Activated CD8-positive, alpha-beta memory T cell treated with anti-CD3 and anti-CD28 coated beads, Interleukin-2, amount 50 U/mL, for 1 hour (primary cell): Measurements from ENCODE around the gene TBC1D10A.

ENCODE experiments used
- DNase-seq: peaks from one replicate; pipeline ENCODE4 v3.0.0-alpha.2; 2020; ENCODE audit errors: extremely low read depth

Gene TBC1D10A

GRCh38 chr22:30285846-30286200, 40.9 kb downstream of the TBC1D10A start:
- no peak for DNase-seq

GRCh38 chr22:30285176-30285845, 41.4 kb downstream of the TBC1D10A start:
- no peak for DNase-seq

GRCh38 chr22:30284666-30285065, 42.1 kb downstream of the TBC1D10A start:
- DNase-seq: no peak

GRCh38 chr22:30284172-30284571, 42.6 kb downstream of the TBC1D10A start:
- DNase-seq: no peak

- no peak for DNase-seq
Measured at GRCh38 chr22:30283342-30283741, 43.4 kb downstream of the TBC1D10A start.

- no peak for DNase-seq
Measured at GRCh38 chr22:30282616-30283046, 44.1 kb downstream of the TBC1D10A start.

GRCh38 chr22:30280505-30280904, 46.2 kb downstream of the TBC1D10A start:
- no peak for DNase-seq

GRCh38 chr22:30279932-30280331, 46.8 kb downstream of the TBC1D10A start:
- DNase-seq: no peak

GRCh38 chr22:30279046-30279788, 47.5 kb downstream of the TBC1D10A start:
- no peak for DNase-seq

GRCh38 chr22:30277547-30278344, 49.0 kb downstream of the TBC1D10A start:
- DNase-seq: no peak

GRCh38 chr22:30276039-30276438, 50.7 kb downstream of the TBC1D10A start:
- DNase-seq: no peak

GRCh38 chr22:30275625-30276024, 51.1 kb downstream of the TBC1D10A start:
- DNase-seq: no peak

GRCh38 chr22:30274437-30274812, 52.3 kb downstream of the TBC1D10A start:
- DNase-seq: no peak

- no peak for DNase-seq
Measured at GRCh38 chr22:30273711-30274436, 52.9 kb downstream of the TBC1D10A start.

- DNase-seq: no peak
Measured at GRCh38 chr22:30272781-30273601, 53.8 kb downstream of the TBC1D10A start.

GRCh38 chr22:30270832-30271231, 55.9 kb downstream of the TBC1D10A start:
- no peak for DNase-seq

- DNase-seq: no peak
Measured at GRCh38 chr22:30268331-30268730, 58.4 kb downstream of the TBC1D10A start.

- no peak for DNase-seq
Measured at GRCh38 chr22:30267382-30268302, 59.1 kb downstream of the TBC1D10A start.

GRCh38 chr22:30266445-30267381, 60.0 kb downstream of the TBC1D10A start, which contains the start of gene OSM:
OSM (minus strand) TSS chr22:30266851; CDS start chr22:30266799, 52 bp downstream.
- no peak for DNase-seq
